ENCODE data around the gene PTPRU.

PTPRU gene

GRCh38 chr1:29343476-29343875 lies 107.2 kb downstream of the PTPRU start:
- DNase-seq, result no peak

DNA sequence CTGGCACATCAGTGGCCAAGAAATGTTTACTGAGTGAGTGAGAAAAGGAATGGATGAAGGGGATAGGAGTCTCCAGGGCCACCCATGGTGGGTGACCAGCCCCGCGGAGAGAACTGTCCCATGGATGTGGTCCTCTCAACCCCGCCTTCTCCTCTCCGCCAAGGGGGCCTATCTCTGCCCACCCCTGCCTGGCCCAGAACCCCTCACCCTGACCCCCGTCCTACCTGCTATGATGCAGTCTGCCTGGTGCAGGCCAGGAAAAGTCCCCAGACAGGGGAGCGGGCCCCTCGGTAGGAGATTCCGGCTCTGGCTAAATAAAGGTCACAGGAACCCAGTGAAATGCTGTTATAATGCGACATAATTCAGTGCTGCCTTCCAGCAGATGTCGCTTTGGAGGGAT lies 107.6 kb downstream of the PTPRU start:
- DNase-seq, result no peak

DNA sequence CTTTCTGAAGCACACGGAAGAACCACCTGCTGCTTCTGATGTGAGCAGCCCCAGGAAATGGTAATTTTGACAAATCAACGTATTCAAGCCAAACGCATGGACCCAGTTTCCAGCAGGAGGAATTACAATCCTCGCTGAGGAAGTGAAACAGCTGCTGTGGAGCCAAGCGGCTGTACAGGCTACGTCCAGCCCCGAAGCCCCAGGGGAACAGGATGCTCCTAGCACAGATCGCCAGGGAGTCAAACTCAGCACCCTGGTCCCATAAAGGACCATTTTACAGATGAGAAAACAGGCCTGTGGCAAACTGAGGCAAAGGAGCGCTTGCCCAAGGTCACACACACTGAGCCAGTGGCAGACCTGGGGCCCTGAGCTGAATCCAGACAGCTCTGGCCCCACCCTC lies 108.0 kb downstream of the PTPRU start:
- DNase-seq, result no peak

DNA sequence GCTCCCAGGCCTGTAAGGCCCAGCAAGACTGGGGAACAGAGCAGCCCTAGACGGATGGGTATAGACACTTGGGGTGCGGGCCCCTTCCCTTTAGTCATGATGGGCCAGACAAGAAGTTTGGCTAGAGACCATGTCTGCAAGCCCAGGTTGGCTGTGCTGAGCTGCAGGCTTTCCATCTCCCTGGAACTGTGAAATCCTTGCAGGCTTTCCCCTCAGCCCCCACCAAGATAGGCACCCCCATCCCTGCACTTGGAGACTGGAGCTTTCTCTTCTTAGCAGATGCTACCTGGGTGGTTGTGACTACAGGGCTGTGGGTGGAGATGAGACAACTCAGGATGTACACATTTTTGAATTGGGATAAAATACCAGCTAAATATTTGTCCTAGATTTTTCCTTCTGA lies 110.3 kb downstream of the PTPRU start:
- no peak for DNase-seq

DNA sequence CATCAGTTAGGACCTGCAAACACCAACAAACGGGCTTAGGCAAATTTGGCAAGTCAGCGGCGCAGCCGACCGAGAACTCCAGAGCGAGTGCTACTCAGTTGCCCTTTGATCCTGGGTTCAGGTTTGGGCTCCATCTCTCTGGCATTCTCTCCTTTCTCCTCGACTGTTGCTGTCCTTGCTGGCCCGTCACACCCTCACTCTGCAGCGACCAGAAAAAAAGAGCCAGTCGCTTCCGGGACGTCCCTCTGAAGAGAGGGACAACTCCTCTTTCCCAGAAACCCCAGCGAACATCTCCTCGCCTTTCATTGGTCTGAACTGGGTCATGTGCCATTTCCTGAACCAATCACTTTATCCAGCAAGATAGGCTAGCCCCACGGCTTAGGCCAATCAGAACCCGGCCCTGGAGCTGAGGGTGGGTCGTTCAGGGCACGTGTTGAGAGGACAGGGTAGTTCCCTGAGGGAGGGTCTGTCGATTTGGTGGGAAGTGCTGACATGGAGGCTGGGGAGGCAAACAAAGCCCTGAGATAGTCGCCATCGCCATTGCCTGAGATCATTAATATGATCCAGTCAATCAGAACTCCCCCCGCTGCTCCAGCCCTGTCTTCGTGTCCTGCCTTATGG lies 113.7 kb downstream of the PTPRU start:
- DNase-seq, result no peak

DNA sequence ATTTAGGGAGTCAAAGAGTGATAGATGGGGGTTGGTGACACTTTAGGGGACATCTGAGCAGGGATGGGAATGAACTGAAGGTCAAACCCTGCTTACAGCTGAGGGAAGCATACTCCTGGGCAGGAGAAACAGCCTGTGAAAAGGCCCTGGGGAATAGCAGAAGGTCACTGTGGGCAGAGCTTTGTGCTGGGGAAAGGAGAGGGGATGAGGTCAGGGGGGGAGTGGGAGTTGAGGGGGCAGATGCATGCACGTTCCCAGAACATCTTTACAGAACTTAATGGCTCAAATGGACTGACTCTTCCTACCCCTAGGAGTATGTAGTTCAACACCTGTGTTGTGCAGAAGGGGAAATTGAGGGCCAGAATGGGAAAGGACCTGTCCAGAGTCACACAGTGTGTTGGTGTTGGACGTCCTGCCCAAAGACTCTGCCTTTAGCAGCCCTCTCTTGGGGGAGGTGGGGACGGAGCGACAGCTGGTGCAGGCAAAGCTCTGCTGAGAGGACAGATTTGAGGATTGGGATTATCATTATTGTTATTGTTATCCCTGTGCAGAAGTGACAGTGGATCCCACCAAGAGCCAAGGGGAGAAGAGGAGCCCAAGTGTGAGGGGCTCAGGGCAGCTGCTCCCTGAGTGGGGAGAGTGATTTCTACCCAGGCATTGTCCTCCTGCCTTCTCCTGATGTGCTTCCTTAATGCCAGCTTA lies 116.5 kb downstream of the PTPRU start:
- DNase-seq, result no peak

- no peak for DNase-seq
Observed at GRCh38 chr1:29354511-29355098, 118.3 kb downstream of the PTPRU start.

DNA sequence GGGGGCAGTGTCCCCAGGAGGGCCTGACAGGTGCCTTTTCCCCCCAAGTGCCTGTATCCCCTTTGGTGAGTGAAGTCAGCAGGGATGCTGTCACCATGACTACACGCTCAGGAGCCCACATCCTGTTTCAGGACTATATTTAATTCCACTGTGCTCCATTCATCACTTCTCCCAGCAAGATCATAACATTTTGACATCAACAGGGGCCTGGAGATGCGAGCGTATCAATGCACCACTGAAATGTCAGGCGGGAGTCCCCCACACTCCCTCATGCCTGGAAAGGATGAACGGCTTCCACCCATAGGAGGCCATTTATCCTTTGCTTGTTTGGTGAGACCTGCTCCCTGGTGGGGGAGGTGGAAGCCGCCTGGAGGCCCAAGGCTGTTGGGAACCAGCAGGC lies 119.1 kb downstream of the PTPRU start:
- DNase-seq, result no peak

- no peak for DNase-seq
Observed at GRCh38 chr1:29356663-29357062, 120.3 kb downstream of the PTPRU start.

- no peak for DNase-seq
Observed at GRCh38 chr1:29357452-29357851, 121.1 kb downstream of the PTPRU start.

DNA sequence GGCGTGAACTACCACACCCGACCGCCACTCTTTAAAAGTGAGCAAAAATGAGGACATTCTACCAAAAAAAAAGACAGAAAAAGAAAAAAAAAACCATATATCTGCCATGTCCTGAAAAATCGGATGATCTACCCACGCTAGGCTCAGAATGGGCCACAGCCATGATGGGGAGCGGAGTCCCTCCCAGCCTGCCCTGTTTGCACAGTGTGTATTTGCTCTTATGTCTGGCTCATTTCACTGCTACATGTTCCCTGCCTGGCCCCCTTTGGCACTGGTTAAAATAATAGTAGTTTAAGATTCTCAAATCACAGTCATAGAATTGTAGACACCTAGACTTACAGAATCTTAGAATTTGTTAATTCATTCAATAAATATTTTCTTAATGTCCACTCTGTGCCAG lies 121.9 kb downstream of the PTPRU start:
- DNase-seq, result no peak

DNA sequence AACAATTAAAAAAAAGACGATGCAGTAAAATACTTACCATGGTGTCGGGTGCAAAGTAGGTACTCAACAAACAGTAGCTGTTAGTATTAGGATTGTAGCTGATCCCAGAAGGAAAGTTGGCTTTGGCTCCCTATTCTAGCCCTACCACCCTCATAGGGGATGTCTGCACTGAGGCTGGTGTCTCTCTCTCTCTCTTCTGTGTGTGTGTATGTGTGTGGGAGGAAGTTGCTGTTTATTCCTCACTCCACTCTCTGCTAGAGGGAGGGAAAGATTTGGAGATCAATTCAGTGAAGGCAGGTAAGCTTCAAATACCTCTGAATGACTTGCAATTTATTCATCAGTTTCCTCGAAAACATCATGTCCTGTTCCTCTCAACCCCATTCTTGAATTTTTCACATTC lies 124.4 kb downstream of the PTPRU start:
- DNase-seq, result no peak

GRCh38 chr1:29361686-29362085 lies 125.4 kb downstream of the PTPRU start:
- no peak for DNase-seq

DNA sequence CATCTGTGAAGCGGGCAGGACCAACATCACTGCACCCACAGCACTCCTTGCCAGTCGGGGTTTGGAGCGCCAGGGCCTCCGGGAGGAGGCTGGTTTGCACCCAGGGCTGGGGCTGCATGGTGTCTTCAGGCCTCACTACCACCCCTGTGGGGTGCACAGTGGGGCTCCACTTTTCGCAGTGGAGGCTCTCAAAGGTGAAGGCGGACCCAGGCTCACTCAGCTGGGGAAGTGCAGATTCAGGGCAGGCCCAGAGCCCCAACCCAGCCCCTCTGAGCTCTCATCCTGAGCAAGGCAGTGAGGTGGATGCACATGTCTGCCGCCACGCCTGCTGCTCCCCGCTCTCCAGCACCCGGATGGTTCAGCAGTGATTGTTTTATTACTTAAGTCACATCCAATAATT lies 125.8 kb downstream of the PTPRU start:
- no peak for DNase-seq

DNA sequence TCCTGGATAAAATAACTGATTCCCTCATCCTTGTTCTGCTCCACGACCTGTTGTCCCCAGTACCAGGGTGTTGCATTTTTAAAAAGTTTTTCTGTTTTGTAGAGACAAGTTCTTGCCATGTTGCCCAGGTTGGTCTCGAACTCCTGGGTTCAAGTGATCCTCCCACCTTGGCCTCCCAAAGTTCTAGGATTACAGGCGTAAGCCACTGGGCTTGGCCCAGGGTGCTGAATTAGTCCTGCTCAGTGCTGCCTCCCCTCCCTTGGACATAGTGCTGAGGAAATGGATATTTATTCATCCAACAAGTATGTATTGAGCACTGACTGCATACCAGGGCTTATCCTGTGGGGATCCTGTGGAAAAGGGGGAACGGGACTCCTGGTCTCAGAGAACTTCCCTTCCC lies 126.4 kb downstream of the PTPRU start:
- no peak for DNase-seq

- DNase-seq, result no peak
Observed at GRCh38 chr1:29363536-29363935, 127.2 kb downstream of the PTPRU start.

- DNase-seq, result no peak
Observed at GRCh38 chr1:29364101-29364678, 127.9 kb downstream of the PTPRU start.

GRCh38 chr1:29365906-29366670 lies 129.8 kb downstream of the PTPRU start:
- no peak for DNase-seq

GRCh38 chr1:29368936-29369932 lies 132.9 kb downstream of the PTPRU start:
- no peak for DNase-seq

GRCh38 chr1:29370067-29370466 lies 133.7 kb downstream of the PTPRU start:
- DNase-seq, result no peak

DNA sequence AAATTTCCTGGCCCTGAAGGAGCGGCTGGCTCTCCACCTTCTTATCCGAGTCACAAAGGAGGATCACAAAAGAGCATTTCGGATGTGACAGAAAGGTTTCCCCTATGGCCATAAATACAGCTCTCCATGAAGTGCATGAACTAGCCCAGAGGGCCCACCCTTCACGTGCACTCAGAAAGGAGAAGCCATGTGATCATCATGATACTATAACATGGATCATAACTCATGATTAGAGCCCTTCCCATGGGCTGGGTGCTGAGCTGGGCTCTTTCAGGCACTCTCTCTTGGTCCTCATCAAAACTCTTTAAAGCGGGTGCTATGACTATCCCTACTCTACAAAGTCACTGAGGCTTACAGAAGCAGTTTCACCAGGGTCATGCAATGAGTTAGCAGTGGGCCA lies 135.0 kb downstream of the PTPRU start:
- DNase-seq, result no peak

GRCh38 chr1:29372108-29372507 lies 135.8 kb downstream of the PTPRU start:
- DNase-seq, result no peak

Data from activated CD4-positive, alpha-beta T cell treated with anti-CD3 and anti-CD28 coated beads for 1 hour (primary cell).